Fibroblast of upper back skin (primary cell): ENCODE data around the gene KLK13.

ENCODE experiments used
- DNase-seq: peaks from one replicate; pipeline ENCODE4 v3.0.0-alpha.2; 2013

The KLK13 gene

DNA sequence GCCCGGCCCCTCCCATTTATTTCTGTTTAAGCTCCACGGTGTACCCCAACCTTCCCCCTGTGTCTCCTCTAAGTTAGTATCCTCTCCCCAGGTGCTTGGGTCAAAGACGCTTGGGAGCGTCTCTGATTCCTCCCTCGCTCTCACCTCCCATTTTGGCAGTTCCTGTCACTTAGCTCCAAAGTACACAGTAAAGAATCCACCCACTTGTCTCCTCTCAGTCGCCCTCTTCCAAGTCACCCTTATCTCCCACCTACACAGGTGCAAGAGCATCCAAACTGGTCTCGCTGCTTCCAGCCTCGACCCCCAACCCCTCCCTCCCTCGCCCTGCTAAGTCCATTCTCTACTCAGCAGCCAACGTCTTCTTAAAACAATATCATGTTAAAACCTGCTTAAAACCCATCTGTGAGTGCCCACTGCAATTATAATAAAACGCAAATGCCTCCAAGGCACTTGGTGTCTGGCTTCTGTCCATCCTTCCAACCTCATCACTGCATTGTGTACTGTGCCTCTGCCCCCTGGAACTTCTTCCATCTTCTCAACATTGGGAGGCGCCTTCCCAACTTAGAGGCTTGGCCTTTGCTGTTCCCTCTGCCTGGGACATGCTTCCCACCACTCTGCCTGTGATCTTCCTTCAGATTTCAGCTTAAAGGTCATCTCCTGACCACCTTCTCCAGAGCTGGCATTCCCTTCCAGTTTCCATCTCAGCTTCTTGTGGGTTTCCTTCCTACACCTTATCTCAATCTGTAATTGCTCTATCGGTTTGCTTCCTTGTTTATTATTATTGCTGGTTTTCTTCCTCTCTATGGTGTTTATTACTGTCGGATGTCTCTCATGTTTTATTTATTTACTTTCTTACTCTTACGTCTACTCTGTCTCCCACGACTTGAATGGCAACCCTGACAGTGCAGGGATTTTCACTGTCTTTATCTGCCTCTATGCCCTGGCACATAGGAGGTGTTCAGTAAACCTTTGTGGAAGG lies 27.3 kb upstream of the KLK13 start:
- no peak for DNase-seq

DNA sequence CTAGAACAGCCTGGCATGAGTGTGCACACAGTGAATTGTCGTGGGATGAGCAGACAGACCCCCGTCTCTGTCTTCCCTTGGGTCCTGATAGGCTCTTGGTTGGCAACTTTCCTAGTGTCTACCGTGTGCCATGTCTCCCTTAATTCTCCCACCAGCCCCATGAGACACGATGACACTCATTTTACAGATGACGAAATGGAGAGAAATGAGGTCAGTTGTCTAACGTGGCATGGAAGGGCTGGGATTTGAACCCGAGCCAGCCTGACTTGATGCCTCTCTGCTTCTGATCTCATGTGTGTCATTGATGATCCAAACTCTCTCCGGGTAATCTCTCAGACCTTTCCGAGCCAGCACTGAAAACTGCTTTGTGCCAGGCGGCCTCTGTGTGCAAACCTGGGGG lies 26.2 kb upstream of the KLK13 start:
- DNase-seq: no peak

DNA sequence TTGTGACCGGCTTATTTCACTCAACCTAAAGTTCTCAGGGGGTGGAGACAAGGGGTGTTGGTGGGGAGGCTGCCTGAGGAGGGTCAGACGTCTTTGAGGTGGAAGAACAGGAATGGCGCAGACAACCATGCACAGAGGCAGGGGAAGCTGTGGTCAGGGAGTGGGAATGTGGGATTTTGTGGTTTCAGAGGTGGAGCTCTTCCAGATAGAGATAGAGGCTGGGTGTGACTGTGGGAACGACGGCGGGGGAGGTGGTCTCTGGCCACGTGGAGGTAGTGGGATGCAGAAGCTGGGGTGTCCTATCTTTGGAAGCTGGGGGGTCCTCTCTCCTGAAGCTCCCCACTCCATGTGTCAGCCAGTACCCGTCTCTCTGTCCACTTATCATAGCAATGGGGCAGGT lies 25.6 kb upstream of the KLK13 start:
- DNase-seq: no peak

DNA sequence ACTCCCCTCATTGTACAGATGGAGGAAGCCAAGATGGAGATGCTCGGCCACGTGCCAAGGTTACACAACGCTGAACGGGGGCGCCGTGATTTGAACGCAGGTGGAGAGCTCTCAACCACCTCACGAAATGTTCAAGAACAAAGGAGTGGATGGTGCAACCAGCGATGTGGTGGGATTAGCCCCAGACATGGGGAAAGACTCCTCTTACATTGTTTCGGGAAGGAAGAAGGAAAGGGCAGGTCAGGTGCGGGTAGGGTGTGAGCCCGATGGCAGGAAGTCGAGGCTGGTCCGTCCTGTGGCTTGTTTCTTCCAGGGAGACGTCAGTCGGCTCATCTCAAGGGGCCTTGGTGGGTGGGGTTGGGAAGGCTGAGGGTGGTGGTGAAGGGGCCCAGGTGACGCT lies 24.9 kb upstream of the KLK13 start:
- no peak for DNase-seq

DNA sequence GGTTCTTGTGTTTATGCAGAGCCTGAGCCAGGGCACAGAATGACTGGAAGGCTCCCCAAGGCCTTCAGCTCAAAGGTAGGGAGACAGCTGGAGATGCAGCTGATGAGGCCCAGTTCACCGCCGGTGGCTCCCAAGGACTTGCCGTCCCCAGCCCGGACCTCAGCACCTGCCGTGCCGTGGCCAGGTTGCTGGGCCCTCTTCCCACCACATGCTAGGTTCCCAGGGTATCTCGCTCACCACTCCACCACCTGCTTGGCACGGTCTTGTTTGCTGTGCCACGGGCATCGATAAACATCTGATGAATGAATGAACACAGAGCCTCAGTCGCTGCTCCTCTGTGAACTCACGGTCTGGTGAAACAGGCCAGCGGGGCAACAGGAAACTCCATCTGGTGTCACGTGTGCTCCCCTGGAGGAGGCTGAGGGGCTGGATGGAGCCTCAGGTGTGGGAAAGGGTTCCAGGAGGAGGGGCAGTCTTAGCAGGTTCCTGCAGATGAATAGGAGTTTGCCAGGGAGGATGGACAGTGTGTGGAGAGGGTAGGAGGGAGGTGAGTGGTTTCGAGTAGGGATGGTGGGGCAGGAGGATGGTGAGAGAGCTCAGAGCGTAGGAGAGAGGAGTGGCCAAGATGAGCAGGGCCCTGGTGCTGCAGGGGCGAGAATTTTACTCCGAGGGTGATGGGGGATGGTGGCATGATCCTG lies 21.4 kb upstream of the KLK13 start:
- no peak for DNase-seq

DNA sequence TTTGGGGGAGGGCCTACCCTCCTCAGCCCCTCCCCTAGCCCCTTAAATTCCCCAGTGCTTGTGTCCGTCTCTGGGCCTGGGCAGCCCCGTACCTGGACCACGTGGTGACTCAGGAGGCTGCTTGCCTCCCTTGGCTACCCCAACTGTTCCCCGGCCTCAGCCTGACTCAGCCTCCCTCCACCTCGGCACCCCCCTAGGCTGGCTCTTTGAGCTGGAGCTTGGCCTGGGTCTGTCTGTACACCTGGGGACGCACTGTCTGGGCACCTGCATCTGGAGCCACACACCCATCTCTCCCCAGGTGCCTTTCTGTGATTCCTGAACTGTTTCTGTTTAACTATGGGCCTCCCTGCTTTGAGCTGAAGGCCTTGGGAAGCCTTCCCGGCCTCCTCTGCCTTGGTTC lies 19.6 kb upstream of the KLK13 start:
- DNase-seq: no peak

DNA sequence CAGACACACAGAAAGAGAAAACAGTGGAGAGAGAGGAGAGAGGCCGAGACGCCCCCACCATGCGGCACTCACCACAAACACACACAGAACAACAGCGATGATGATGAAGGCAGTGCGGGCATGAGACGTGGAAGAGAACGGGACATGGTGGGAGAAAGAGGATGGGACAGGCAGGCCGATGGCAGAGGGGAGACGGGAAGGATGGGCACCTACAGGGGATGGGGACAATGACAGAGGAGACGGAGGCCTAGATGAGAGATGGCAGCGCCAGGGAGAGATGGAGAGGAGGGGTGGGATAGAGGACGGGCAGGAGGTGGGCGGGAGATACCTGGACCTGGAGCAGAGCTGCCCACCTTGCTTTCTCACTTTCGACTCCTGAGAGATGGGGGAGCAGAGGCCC lies 18.9 kb upstream of the KLK13 start:
- no peak for DNase-seq

DNA sequence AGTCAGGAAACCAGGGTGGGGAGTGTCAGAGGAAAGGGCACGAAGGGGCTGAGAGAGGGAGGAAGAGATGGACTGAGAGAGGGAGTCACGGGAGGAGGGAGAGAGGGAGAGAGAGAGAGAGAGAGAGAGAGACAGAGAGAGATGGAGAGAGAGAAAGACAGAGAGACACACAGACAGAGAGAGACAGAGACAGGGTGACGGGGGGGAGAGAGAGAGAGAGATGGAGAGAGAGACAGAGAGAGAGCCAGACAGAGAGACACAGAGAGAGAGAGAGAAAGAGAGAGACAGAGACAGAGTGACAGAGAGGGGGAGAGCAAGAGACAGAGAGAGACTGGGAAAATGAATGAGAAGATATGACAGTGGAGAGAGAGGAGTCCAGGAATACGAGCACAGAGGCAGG lies 18.3 kb upstream of the KLK13 start:
- DNase-seq: no peak

DNA sequence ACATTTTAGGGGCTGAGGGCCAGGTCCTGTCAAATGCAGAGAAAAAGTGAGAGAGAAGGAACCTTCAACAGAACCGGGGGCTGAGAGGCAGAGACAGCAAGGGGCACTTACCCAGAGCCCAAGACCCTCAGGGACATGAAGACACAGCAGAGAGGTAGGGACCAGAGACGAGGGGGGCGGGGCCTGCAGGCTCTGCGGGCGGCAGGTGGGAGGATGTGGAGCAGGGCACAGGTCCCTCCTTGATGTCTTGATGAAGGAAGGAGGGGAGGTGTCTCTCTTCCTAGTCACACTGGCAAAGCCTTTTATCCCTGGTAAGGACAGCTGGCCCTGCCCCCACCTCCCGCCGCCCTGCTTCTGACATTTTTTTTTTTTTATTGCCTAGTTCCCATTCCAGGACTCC lies 17.7 kb upstream of the KLK13 start, which contains the start of gene KLK14:
KLK14 (minus strand) TSS at position 277 of the 400 bp plus-strand sequence; CDS start at position 4, 273 bp downstream.
- no peak for DNase-seq

DNA sequence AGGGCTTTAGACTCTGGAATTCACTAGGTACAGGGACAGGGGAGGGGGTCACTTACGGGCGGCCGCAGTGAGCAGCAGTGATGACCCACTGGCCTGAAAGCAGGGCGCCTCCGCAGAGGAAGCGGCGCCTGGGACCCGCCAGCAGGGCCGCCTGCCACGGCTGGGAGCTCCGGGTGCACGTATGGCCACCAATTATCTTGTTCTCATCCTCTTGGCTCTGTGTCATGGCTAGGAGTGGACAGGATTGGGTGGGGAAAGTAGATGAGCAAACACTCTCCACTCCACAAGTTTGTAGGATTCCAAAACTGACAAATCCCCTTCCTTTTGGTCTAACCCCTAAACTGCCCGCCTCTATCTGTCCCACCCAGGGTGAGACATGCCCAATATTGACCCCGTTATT lies 16.6 kb upstream of the KLK13 start:
- DNase-seq: no peak

DNA sequence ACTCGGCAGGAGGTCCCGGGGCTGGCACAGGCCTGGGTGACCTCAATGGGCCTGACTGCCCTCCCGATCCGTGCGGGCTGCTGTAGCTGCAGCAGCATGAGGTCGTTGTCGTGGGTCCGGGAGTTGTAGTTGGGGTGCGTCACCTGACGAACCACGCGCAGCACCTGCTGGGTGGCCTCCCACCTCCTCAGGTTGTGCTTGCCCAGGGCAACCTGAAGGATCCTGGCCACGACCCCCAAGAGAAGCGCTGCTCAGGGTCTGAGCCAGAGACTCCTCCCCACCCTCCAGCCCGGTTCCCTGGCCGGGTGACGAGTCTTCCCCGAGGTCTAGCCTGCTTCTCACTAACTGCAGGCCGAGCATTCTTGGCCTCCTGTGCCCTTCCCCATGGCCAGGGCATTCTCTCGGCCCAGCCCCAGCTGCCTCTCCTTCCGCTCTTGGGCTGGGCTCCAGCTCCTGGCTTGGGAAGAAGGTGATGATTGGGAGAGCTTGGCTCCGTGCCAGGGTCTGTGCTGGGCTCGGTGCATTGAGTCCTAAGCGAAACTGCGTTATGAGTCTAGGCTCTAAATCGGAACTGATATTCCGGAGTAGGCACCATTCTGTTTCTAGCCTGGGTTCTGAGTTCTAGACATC lies 14.7 kb upstream of the KLK13 start:
- no peak for DNase-seq

DNA sequence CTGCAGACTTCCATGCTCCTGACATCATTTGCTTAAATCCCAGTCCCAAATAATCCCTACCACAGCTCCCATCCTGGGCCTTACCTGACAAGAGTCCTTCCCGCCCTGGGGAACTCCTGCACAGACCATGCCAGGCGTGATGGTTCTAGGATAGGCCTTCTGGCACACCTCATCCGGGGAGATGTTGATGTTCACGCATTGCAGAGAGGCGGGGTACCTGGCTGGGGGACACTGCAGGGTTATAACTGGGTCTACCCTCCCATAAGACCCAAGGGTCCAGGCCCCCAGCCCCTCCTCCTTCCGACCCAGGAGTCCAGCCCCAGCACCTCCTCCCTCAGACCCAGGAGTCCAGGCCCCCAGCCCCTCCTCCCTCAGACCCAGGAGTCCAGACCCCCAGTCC lies 13.8 kb upstream of the KLK13 start:
- DNase-seq: no peak

DNA sequence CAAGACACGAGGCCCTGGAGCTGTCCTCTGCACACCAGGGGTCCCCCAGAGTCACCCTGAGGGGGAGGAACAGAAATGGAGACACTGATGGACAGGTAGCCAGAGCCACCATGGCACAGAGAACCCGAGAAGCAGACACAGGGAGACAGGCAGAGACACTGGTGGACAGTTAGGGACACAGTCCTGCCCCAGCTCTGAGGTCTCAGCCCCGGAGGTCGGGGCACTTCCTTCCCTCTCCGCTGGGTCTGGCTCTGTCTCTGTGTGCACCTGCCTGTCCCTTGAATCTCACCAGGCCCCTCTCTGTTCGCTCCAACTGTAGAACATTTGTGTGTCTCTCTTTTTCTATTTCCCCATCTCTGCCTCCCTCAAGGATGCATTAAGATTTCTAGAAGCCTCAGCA lies 13.2 kb upstream of the KLK13 start:
- DNase-seq: no peak

DNA sequence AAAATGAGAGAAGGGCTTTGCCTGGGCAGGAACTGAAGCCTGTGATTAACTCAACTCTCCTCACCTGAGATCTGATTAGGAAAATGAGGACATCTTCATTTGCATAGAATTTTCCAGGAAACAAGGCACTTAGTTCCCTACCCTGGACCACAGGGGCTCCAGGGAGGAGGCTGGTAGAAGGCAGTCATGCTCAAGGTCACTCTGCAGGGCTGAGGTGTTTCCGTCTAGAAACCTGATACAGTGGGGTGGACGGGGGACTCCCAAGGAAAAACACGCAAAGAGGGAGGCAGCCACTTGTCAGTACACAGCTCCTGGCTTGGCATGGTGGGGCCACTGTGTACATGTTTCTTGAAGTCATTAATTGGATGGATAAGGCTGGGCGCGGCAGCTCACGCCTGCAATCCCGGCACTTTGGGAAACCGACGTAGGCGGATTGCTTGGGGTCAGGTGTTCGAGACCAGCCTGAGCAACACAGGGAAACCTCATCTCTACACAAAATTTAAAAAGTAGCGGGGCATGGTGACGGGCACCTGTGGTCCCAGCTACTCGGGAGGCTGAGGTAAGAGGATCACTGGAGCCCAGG lies 11.8 kb upstream of the KLK13 start:
- DNase-seq: no peak

DNA sequence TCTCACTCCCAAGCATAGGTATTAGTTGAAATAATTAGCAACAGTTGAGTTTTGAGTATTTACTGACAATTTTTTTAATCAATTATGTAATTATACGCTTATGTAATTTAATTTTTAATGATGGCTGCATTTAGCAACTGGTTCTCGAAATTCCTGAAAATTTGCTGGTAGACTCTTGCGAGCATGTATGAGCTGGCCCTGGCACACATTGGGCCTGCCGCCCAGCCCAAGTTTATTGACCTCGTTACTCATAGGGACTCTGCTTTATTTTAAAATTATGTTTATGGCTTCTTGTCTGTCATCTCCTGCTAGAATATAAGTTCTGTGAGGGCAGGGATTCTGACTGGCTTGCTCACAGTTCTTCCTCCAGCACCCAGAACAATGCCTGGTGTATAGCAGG lies 11.1 kb upstream of the KLK13 start:
- DNase-seq: no peak

DNA sequence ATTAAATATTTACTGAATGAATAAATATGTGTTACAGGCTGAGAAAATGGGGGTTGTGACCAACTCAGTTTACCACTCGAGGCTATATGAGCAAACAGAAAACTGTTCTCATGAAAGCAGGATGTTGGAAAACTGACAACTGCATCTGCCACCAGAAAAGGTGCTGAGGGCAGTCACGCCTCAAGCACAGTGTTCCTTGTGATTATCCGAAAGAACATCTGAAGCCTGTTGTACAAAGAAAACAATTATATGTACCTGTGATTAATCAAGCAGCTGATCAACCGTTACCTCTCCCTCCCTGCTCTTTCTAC lies 6.2 kb upstream of the KLK13 start:
- DNase-seq: no peak

DNA sequence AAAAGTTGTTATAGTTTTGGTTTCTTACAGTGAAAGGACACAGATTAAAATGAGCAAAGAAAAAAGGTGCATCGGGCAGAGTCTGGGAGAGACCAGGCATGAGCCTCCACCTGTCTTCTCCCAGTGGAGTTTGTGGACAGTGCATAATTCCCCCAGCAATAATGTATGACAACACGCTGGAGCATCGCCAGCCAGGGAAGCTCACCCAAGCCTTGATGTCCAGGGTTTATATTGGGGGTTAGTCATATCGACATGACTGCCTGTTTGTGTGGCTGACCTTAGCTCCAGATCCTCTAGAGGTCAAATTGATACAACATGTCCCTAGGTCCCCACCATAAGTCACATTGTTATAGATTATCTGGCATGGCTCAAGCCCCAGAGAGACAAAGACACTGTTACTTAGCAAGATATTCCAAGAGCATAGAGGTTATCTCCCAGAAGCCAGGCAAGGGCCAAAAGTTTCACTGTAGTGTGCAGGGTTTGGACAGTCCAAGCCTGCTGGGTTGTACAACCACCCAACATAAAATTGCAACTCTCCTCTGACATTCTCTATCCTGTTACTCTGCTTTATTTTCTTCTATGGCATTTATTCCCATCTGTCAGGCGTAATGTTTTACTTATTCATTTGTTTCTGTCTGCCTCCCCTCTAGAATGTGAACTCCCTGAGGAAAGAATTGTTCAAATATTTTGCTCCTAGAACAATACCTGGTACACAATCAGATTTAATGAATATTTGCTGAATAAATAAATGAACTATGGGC lies 5.6 kb upstream of the KLK13 start:
- DNase-seq: no peak

DNA sequence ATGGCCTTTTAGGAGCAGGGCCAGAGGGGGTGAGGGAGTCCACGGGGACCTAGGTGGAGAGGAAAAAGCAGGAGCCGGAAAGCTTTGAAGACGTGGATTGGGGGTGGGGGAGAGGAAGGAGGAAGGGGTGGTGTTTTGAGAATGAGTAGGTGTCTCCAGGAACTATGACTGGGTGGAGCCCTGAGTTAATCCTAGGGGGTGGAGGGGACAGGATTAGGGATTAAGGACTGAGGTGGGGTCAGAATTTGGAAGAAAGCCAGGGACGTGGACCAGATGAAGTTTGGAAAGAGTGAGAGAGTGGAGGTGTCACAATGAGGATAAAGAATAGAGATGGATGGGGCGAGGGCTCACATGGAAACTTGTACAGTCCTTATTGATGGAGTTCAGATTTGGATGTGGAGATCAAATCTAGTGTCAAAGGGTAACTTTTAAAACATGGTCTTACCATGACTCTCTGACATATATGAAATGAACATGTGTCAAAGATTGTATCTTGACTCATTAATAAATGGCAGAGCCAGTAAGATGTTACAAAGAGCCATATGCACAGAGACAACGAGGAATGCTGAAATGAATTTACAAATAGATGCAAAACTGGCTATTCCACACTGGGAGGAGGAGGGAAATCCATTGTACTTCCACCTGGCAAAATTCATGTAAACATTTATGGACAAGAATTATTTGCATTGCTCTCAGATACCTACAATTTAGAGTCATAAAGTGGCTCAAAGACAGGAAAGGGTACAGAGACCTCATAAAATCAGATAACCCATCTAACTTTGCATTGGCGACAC lies 1.7 kb upstream of the KLK13 start:
- DNase-seq: no peak

DNA sequence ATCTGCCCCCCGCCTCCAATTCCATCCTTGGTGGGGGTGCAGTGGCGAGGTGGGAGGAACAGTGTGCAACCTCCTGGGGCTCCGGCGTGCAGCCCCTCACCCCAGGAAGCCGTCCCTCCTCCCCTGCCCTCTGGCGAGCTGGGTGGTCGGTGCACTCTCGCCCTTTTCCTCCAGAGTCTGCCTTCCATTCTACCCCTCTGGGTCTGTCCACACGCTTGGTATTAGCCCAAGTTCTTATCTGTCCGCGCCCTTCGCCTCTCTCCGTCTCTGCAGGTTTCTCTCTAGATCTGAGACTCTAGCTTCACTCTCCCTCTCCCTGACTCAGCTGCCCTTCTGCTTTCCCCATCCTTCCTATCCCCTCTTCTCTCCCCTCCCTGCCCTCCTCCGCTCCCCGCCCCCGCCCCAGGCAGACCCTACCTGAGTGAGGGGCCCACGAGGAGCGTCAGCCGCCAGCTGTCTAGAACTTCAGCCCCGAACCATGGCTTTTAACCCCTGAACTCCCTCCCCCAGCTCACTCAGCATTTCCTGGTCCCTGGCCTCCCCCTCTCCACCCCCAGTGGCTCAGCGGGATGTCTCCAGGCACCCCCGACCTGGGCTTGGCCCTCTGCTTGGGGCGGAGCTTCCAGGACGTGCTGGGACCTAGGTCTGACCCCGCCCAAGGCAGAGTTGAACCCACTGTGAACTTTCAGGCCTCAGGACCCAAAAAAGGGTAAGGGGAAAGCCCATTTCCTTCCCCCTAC lies 499 bp upstream of the KLK13 start:
- DNase-seq: no peak

DNA sequence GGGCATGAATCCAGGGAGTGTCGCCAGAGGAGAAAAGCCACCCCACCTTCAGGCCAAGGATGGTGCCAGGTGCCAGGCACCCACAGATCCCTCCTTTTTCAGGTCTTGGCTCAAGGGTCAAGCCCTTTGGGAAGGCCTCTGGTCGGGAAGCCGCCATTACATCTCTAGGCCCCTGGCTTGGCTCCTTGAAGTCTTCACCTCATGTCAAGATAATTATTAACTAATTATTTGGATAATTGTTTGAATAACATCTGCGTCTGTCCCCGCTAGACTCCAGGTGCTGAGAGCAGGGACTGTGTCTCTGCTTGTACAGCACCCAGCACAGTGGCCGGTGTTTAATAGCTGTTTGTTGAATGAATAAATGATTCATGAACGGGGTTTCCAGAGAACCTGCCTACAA lies 1.2 kb downstream of the KLK13 start:
- DNase-seq: no peak

DNA sequence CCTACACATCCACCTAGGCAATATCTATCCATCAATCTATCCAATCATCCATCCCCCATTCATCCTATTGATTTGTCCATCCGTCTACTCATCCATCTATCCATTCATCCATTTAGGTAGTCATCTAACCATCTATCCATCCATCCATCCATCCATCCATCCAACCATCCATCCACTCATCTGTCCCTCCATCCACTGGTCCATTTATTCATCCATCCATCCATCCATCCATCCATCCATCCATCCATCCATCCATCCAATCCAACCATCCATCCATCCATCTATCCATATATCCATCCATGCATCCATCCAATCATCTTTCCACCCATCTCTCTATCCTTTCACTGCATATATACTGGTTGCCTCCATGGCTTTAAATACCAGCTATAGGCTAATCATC lies 3.9 kb downstream of the KLK13 start:
- no peak for DNase-seq
